SH-SY5Y (cell line): ENCODE data around the gene NAA38.

Experiments
- GATA2 ChIP-seq: IDR thresholded peaks from 2 replicates; pipeline ENCODE4 v1.6.1; 2011; ENCODE audit warnings: mild to moderate bottlenecking, low read depth, low read length
- GATA3 ChIP-seq: IDR thresholded peaks from 2 replicates; pipeline ENCODE4 v1.6.1; 2011; ENCODE audit warnings: low read depth, mild to moderate bottlenecking, low read length, moderate library complexity

GRCh38 chr17:7875804-7876370 lies 18.5 kb upstream of the NAA38 start:
- TF ChIP-seq GATA2 (no peak), GATA3 (no peak)
